HEK293 (cell line): ENCODE measurements around the gene ZNF529.

Experiments used
- CTCF ChIA-PET: fragments of 350-600 bp; formaldehyde crosslinking; extraction: SDS; loops from one replicate; lab custom pipeline; 2021; ENCODE audit warnings: antibody characterized with exemption; lab: Yijun Ruan, JAX
- POLR2A ChIA-PET: fragments of 300-600 bp; formaldehyde crosslinking; extraction: SDS; loops from one replicate; lab custom pipeline; 2020; ENCODE audit warnings: antibody characterized with exemption, inconsistent platforms; lab: Yijun Ruan, JAX
- H3K27ac ChIP-seq: fragments of 200-500 bp; sonication (Bioruptor generic); 2 replicates; pipeline ENCODE4 v1.5.1; 2014; ENCODE audit warnings: low read depth, low read length, control low read depth, inconsistent platforms; ENCODE audit errors: extremely low read depth
- H3K36me3 ChIP-seq, 2 experiments: fragments of 200-500 bp in 1 of 2; sonication (Bioruptor generic) in 1 of 2; 1 replicate in 1 of 2; 2 replicates in 1 of 2; pipeline ENCODE4 v1.5.1; 2014 to 2017; ENCODE audit warnings: inconsistent platforms in 2 of 2, low read length in 2 of 2; ENCODE audit not compliant: control insufficient read depth in 2 of 2, insufficient read depth in 1 of 2
- H3K4me1 ChIP-seq: fragments of 200-500 bp; sonication (Bioruptor generic); 2 replicates; pipeline ENCODE4 v1.5.1; 2014; ENCODE audit warnings: mild to moderate bottlenecking, low read length, inconsistent platforms; ENCODE audit not compliant: control insufficient read depth, insufficient read depth
- H3K4me3 ChIP-seq: 2 replicates; pipeline ENCODE4 v1.5.1; 2011; ENCODE audit warnings: low read depth, mild to moderate bottlenecking, control low read depth, low read length, moderate library complexity
- H3K9me3 ChIP-seq: fragments of 200-500 bp; sonication (Bioruptor generic); 2 replicates; pipeline ENCODE4 v1.5.1; 2014; ENCODE audit warnings: low read depth, low read length, inconsistent platforms; ENCODE audit not compliant: control insufficient read depth, insufficient read depth
- GFI1B ChIP-seq: fragments of 450-650 bp; formaldehyde crosslinking; IDR thresholded peaks from 2 replicates; pipeline ENCODE4 v1.5.1; 2016; ENCODE audit warnings: missing biosample characterization, missing genetic modification characterization
- GLI2 ChIP-seq: fragments of 450-650 bp; formaldehyde crosslinking; IDR thresholded peaks from 2 replicates; pipeline ENCODE4; 2017; ENCODE audit warnings: missing biosample characterization, missing genetic modification characterization, low read depth, borderline replicate concordance
- GLIS2 ChIP-seq: fragments of 450-650 bp; formaldehyde crosslinking; IDR thresholded peaks from 2 replicates; pipeline ENCODE4 v1.5.1; 2016; ENCODE audit warnings: missing biosample characterization, missing genetic modification characterization
- IKZF3 ChIP-seq: fragments of 450-650 bp; IDR thresholded peaks from 2 replicates; pipeline ENCODE4 v1.5.0; 2018; ENCODE audit warnings: missing biosample characterization, mild to moderate bottlenecking, missing genetic modification characterization, moderate library complexity
- KLF10 ChIP-seq: fragments of 450-650 bp; IDR thresholded peaks from 2 replicates; pipeline ENCODE4 v1.5.1; 2018; ENCODE audit warnings: missing biosample characterization, mild to moderate bottlenecking, missing genetic modification characterization
- KLF9 ChIP-seq: fragments of 450-650 bp; formaldehyde crosslinking; IDR thresholded peaks from 2 replicates; pipeline ENCODE4 v1.5.1; 2016; ENCODE audit warnings: missing biosample characterization, missing genetic modification characterization, low read depth
- OVOL3 ChIP-seq: fragments of 450-650 bp; formaldehyde crosslinking; IDR thresholded peaks from 2 replicates; pipeline ENCODE4 v1.5.1; 2016; ENCODE audit warnings: missing biosample characterization, missing genetic modification characterization
- PRDM10 ChIP-seq: fragments of 450-650 bp; formaldehyde crosslinking; IDR thresholded peaks from 2 replicates; pipeline ENCODE4 v1.5.1; 2016; ENCODE audit warnings: missing biosample characterization, missing genetic modification characterization
- PRDM6 ChIP-seq: fragments of 450-650 bp; formaldehyde crosslinking; IDR thresholded peaks from 2 replicates; pipeline ENCODE4 v1.5.1; 2017; ENCODE audit warnings: missing biosample characterization, missing genetic modification characterization
- REST ChIP-seq: fragments of 450-650 bp; formaldehyde crosslinking; IDR thresholded peaks from 2 replicates; pipeline ENCODE4 v1.5.1; 2016; ENCODE audit warnings: missing biosample characterization, missing genetic modification characterization
- SP7 ChIP-seq: fragments of 450-650 bp; formaldehyde crosslinking; IDR thresholded peaks from 2 replicates; pipeline ENCODE4 v1.5.1; 2016; ENCODE audit warnings: missing biosample characterization, missing genetic modification characterization
- ZBTB20 ChIP-seq: fragments of 450-650 bp; formaldehyde crosslinking; IDR thresholded peaks from 2 replicates; pipeline ENCODE4 v1.5.1; 2016; ENCODE audit warnings: missing biosample characterization, missing genetic modification characterization
- ZFHX2 ChIP-seq: fragments of 450-650 bp; formaldehyde crosslinking; conservative IDR thresholded peaks from 2 replicates; pipeline ENCODE4 v1.5.1; 2016; ENCODE audit warnings: missing biosample characterization, missing genetic modification characterization
- ZNF133 ChIP-seq: fragments of 450-650 bp; formaldehyde crosslinking; IDR thresholded peaks from 2 replicates; pipeline ENCODE4 v1.5.1; 2016; ENCODE audit warnings: missing biosample characterization, missing genetic modification characterization
- ZNF148 ChIP-seq: fragments of 450-650 bp; formaldehyde crosslinking; IDR thresholded peaks from 2 replicates; pipeline ENCODE4 v1.5.0; 2017; ENCODE audit warnings: missing biosample characterization, missing genetic modification characterization, borderline replicate concordance
- ZNF214 ChIP-seq: fragments of 450-650 bp; formaldehyde crosslinking; IDR thresholded peaks from 2 replicates; pipeline ENCODE4 v1.5.1; 2017; ENCODE audit warnings: missing biosample characterization, mild to moderate bottlenecking, missing genetic modification characterization, borderline replicate concordance
- ZNF24 ChIP-seq: fragments of 450-650 bp; formaldehyde crosslinking; IDR thresholded peaks from 2 replicates; pipeline ENCODE4 v1.5.1; 2016; ENCODE audit warnings: missing biosample characterization, missing genetic modification characterization
- ZNF366 ChIP-seq: fragments of 450-650 bp; formaldehyde crosslinking; conservative IDR thresholded peaks from 2 replicates; pipeline ENCODE4 v1.5.1; 2016; ENCODE audit warnings: missing biosample characterization, missing genetic modification characterization
- ZNF548 ChIP-seq: fragments of 450-650 bp; formaldehyde crosslinking; IDR thresholded peaks from 2 replicates; pipeline ENCODE4 v1.5.1; 2016; ENCODE audit warnings: missing biosample characterization, missing genetic modification characterization
- ZNF555 ChIP-seq: fragments of 450-650 bp; formaldehyde crosslinking; conservative IDR thresholded peaks from 2 replicates; pipeline ENCODE4 v1.5.1; 2017; ENCODE audit warnings: missing biosample characterization, mild to moderate bottlenecking, missing genetic modification characterization, inconsistent platforms
- ZNF558 ChIP-seq: fragments of 450-650 bp; formaldehyde crosslinking; IDR thresholded peaks from 2 replicates; pipeline ENCODE4 v1.5.1; 2016; ENCODE audit warnings: missing biosample characterization, missing genetic modification characterization
- ZNF624 ChIP-seq: fragments of 450-650 bp; formaldehyde crosslinking; IDR thresholded peaks from 2 replicates; pipeline ENCODE4 v1.5.1; 2017; ENCODE audit warnings: missing biosample characterization, missing genetic modification characterization
- ZNF629 ChIP-seq: fragments of 450-650 bp; formaldehyde crosslinking; IDR thresholded peaks from 2 replicates; pipeline ENCODE4 v1.5.1; 2017; ENCODE audit warnings: missing biosample characterization, missing genetic modification characterization
- ZNF664 ChIP-seq: fragments of 450-650 bp; formaldehyde crosslinking; IDR thresholded peaks from 2 replicates; pipeline ENCODE4 v1.5.1; 2016; ENCODE audit warnings: missing biosample characterization, missing genetic modification characterization
- ZNF670 ChIP-seq: fragments of 450-650 bp; formaldehyde crosslinking; IDR thresholded peaks from 2 replicates; pipeline ENCODE4 v1.5.1; 2016; ENCODE audit warnings: missing biosample characterization, missing genetic modification characterization, low read depth
- ZNF776 ChIP-seq: fragments of 450-650 bp; formaldehyde crosslinking; IDR thresholded peaks from 2 replicates; pipeline ENCODE4 v1.5.0; 2017; ENCODE audit warnings: missing biosample characterization, missing genetic modification characterization, borderline replicate concordance
- ZNF843 ChIP-seq: fragments of 450-650 bp; formaldehyde crosslinking; IDR thresholded peaks from 2 replicates; pipeline ENCODE4 v1.5.1; 2016; ENCODE audit warnings: missing biosample characterization, missing genetic modification characterization
- ZSCAN30 ChIP-seq: fragments of 450-650 bp; IDR thresholded peaks from 2 replicates; pipeline ENCODE4 v1.5.1; 2018; ENCODE audit warnings: missing biosample characterization, mild to moderate bottlenecking, missing genetic modification characterization, moderate library complexity

ZNF529 gene

GRCh38 chr19:36572593-36573019 lies 486 bp downstream of the ZNF529 start (continued):
- TF ChIP-seq PRDM6 (tag by site-specific recombination) (no peak), GLI2 (tag by site-specific recombination) (no peak), ZNF366 (tag by site-specific recombination) (peak; percentile 78), ZFHX2 (no peak), REST (tag by site-specific recombination) (no peak), IKZF3 (tag by site-specific recombination) (no peak), ZNF558 (tag by site-specific recombination) (0 out of 2 replicates have a peak, but pooled peaks have one; percentile 67), ZNF548 (tag by site-specific recombination) (0 out of 2 replicates have a peak, but pooled peaks have one; percentile 16), ZNF624 (tag by site-specific recombination) (0 out of 2 replicates have a peak, but pooled peaks have one; percentile 9), KLF9 (no peak), OVOL3 (tag by site-specific recombination) (no peak), SP7 (tag by site-specific recombination) (no peak), ZSCAN30 (tag by site-specific recombination) (no peak), ZNF629 (tag by site-specific recombination) (no peak), ZNF670 (tag by site-specific recombination) (0 out of 2 replicates have a peak, but pooled peaks have one; percentile 91), KLF10 (tag by site-specific recombination) (no peak), ZNF133 (tag by site-specific recombination) (no peak), GFI1B (tag by site-specific recombination) (no peak)
- TF ChIP-seq, all 188 proteins: peak for 8

GRCh38 chr19:36564391-36564790 lies 8.7 kb downstream of the ZNF529 start:
- ChIA-PET CTCF (no interaction called here), POLR2A (interaction anchor here (1.4 kb wide), 1 partner anchor 9 kb away, joined by 4 read pairs; the partner anchor contains the start of gene ZNF529)
- no peak overlapping the region for H3K4me3 ChIP-seq
- peaks cover 43% of the 10 kb centered on the region for H3K9me3 ChIP-seq
- H3K27ac ChIP-seq: no peak overlapping the region
- H3K4me1 ChIP-seq: no peaks in the 10 kb centered on the region
- peaks cover 48 to 81% of the 10 kb centered on the region in 2 experiments for H3K36me3 ChIP-seq
- TF ChIP-seq PRDM10 (tag by site-specific recombination) (no peak), GLIS2 (tag by site-specific recombination) (no peak), ZNF776 (no peak), ZNF843 (tag by site-specific recombination) (no peak), ZBTB20 (tag by site-specific recombination) (no peak), ZNF664 (tag by site-specific recombination) (no peak), ZNF214 (tag by site-specific recombination) (no peak), ZNF24 (tag by site-specific recombination) (no peak), ZNF148 (tag by site-specific recombination) (no peak), ZNF555 (tag by site-specific recombination) (no peak)
